Measurements from ENCODE around the gene ATXN7.

The ATXN7 gene

GRCh38 chr3:63955036-63955650 is 91.5 kb downstream of the ATXN7 start:
- no peak for DNase-seq
- in situ Hi-C loops (cut with MboI; ENCODE audit: low pct_unique_long_range_greater_than_20kb, low sequenced_read_pairs), result no loop called here

DNA sequence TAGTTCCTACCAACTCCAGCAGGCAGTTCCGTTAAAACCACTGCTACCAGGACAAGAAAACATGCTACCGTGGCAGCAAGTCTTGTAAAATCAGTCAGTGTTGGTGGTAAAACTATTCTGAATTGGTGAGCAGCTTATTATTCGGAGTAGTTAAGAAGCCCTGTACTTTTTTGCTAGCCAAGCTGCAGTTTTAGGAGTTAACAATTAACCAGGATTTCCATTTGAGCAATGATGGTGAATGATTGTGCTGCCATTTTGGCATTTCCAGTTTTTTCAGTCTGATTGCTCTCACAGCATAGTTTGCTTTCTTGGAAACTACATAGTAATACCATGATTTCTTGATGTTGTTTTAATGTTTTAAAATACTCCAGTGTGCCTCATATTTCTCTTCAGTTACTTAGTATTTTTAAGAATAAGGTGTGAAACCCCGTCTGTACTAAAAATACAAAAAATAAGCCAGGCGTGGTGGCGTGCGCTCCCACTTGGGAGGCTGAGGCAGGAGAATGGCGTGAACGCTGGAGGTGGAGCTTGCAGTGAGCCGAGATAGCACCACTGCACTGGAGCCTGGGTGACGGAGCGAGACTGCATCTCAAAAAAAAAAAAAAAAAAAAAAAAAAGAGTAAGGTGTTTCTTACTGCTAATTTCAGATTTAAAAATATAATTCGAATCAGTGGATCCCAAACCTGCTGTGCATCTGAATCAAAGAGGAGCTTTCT is 92.3 kb downstream of the ATXN7 start:
- no peak for DNase-seq
- in situ Hi-C loops (cut with MboI; ENCODE audit: low pct_unique_long_range_greater_than_20kb, low sequenced_read_pairs), result no loop called here

GRCh38 chr3:63959146-63959545 is 95.5 kb downstream of the ATXN7 start:
- no peak for DNase-seq
- in situ Hi-C loops (cut with MboI; ENCODE audit: low pct_unique_long_range_greater_than_20kb, low sequenced_read_pairs), result no loop called here

- DNase-seq, result peak; percentile 56
- in situ Hi-C loops (cut with MboI; ENCODE audit: low pct_unique_long_range_greater_than_20kb, low sequenced_read_pairs), result no loop called here
Observed at GRCh38 chr3:63960048-63960711, 96.5 kb downstream of the ATXN7 start.

GRCh38 chr3:63961891-63962290 is 98.2 kb downstream of the ATXN7 start:
- in situ Hi-C loops (cut with MboI; ENCODE audit: low pct_unique_long_range_greater_than_20kb, low sequenced_read_pairs), result no loop called here
- DNase-seq, result peak; percentile 67

GRCh38 chr3:63963496-63963895 is 99.8 kb downstream of the ATXN7 start:
- in situ Hi-C loops (cut with MboI; ENCODE audit: low pct_unique_long_range_greater_than_20kb, low sequenced_read_pairs), result no loop called here
- DNase-seq, result no peak

DNA sequence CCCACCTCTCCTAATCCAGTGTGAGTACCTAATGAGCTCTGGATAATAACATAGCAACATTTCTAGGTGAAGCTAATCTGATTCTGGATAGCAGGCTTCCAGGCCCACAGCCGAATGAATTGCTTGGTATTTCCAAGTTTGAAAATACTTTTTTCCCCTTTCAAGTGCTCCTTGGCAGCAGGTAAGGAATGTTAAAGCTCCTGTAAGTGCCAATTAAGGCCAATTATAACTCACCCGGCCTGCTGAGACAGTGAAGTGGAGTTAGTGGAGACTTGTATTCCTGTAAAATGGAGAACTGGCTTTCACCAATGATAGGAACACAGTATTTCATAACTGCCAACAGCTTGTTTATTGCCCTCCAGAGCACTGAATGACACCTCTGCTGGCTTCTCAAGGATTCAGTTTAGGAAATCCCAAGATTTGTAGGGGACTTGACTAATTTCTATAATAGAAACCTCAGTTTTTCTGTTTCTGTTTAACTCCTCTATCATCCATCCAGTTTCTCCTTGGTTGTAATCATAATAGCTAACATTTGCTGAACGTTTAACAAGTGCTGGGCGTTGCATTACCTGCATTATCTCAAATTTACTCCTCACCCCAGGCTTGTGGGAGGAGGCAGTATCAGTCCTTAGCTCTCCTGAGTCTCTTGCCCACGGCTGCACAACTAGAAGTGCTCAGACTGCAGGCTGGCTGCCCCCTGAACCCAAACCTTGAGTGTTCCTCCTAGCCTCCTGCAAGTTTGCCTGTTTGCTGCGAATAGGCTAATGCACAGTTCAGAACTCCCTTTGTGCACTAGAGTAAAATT is 101.2 kb downstream of the ATXN7 start:
- no peak for DNase-seq
- in situ Hi-C loops (cut with MboI; ENCODE audit: low pct_unique_long_range_greater_than_20kb, low sequenced_read_pairs), result no loop called here

DNA sequence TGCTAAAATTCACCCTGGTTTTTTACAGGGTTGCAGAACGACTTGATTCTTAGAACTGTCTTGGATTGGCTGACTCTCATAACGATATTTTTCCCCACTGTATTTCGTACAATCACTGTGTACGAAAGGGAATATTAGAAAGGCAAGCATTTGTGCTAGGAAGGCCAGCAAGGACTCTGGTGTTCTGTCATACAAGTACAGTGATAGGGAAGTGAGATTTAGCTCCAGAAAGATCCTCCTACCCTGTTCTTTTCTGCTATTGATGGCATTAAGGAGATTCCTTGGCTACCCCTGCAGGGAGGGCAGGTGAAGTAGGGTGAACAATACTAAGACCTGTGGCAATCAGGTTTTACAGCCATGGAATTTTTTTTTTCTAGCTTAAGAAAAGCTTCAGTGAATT is 102.3 kb downstream of the ATXN7 start:
- in situ Hi-C loops (cut with MboI; ENCODE audit: low pct_unique_long_range_greater_than_20kb, low sequenced_read_pairs), result no loop called here
- no peak for DNase-seq

DNA sequence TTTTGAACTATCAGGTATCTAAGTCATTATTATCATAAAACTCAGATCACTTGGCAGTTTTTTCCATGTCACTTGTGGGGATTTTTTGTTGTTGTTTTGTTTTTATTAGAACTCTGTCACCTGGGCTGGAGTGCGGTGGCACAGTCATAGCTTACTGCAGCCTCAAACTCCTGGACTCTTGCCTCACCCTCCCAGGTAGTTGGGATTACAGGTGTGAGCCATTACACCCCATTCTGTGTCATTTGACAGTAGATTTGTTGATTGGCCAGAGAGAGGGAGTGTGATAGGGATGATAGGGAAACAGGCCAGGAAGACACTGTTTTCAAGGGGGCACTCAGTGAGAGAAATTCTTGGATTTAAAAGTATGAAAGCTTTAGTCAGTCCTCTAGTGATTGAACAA is 103.2 kb downstream of the ATXN7 start:
- no peak for DNase-seq
- in situ Hi-C loops (cut with MboI; ENCODE audit: low pct_unique_long_range_greater_than_20kb, low sequenced_read_pairs), result no loop called here

DNA sequence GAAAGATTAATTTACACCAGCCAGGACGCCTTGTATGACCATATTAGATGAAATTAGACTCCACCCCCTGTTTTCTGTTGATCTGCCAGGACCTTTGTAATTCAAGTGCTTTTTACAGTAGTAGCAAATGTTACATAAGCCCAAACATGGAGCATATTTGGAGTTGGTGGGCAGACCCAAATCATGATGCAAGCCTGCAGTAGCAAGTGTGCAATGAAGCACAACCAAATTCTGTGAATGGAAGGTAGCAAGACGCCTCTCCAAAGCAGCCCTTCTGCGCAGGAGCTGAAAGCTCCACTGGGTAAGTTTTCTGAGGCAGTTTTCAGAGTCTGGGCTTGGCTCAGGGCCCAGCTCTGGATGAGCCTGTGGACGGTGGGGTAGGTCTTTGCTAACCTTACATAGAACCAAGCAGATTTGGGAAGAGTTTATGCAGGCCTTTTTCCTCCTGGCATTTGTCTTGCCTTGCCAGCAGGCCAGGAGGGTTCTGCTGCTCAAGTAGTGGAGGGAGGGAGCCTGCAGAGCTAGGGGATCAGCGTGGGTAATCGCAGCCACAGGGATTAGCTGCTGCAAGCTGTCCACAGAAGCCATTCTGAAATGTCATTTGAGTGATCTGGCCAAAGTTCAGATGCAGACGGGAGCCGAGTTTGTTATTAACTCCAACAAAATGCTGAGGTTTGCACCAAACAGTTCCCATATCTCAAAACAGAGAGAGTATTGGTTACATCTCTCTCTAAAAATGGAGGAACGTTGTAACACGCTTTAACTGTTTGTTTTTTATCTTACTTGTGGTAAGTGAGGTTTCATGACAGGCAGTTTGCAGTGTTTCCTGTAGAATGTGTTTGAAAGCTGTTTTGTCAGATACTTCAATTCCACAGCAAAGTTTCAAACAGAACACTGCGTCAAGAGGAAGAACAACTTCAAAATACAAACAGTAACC is 104.3 kb downstream of the ATXN7 start:
- DNase-seq, result peak; percentile 75
- in situ Hi-C loops (cut with MboI; ENCODE audit: low pct_unique_long_range_greater_than_20kb, low sequenced_read_pairs), result no loop called here

DNA sequence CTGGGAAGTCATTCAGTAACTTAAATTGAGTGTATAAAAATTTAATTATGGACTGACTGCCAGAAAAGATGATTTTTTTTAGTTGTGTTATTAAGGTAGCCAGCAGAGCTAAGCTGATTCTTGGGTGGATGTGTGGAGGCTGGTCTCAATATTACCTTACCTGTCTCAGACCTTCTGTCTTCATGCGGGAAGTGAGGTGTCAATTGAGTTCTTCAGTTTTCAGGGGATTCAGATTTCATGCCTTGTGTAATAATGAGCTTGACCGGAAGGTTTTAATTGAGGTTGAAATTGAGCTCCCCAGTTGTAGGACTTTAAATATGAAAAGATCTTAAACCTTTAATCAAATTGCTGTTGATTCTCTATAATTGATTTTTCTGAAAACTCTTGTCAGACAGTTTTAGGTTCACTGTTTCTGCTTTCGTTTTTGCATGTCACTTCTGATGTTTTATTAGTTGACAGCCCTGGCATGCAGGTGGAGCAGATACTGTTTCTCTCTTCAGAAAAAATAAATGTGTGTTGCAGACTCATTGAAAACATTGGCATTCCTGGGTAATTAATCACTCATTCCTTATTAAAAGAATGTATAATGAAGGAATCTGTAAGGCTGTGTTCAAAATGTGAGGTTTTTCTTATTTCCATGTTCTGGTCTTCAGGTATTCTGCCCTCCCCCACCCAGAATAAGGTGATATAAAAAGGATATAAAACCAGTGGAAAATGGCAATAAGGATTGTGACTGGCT is 105.1 kb downstream of the ATXN7 start:
- DNase-seq, result no peak
- in situ Hi-C loops (cut with MboI; ENCODE audit: low pct_unique_long_range_greater_than_20kb, low sequenced_read_pairs), result no loop called here

DNA sequence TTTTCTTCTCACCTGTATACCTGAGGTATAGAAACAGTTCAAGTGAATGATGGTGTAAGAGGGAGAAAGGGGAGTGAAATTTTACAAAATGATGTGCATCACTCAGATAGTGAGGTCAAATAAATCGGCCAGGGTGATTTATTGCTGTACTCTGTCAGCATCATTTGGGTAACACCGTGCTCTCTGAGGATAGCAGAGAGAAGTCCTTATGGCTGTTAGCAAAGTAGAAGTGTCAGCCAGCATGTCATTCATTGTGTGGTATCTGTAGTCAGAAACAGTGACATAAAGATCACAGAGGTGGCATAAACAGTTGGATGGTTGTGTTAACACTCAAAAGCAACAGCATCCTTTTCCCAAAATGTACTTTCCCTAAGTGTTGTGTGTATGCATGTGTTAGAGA is 106.2 kb downstream of the ATXN7 start:
- in situ Hi-C loops (cut with MboI; ENCODE audit: low pct_unique_long_range_greater_than_20kb, low sequenced_read_pairs), result no loop called here
- DNase-seq, result no peak

DNA sequence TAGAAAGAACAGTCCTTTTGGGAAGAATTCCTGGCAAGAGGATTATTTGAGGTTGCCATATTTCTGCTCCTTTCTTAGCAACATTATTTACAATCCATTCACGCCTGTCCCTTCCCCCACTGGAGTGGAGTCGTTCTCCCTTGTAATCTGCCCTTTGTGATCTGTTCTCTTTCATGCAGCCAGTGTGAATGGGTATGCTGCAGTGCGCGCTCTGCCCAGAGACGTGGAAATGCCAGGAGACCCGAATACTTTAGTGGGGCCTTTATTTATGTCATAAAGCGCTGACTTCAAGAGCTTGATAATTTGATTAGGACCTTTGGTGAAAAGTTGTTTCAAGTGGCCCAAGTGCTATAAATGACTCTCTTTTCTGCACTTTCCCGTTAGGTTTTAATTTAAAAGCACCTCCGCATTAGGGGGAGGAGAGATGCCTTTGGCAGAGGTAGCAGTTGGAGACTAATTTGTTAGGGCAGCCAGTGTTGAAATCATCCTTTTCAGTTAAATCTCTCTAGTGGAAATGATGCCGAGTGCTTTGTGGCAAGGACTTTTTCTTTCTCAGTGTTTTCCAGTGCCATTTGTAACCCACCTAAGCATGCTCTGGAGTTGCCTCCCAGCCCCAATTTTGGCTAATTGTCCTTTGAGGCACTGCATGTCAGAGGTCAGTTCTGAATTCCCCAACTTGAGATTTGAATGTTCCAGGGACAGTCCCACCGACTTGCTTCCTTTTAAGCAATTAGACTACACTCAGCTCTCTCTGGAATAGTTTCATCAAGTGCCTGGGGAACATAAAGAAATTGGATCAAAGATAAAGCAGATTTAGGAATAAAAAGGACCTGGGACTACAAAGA is 107.2 kb downstream of the ATXN7 start:
- no peak for DNase-seq
- in situ Hi-C loops (cut with MboI; ENCODE audit: low pct_unique_long_range_greater_than_20kb, low sequenced_read_pairs), result no loop called here

GRCh38 chr3:63972196-63972595 is 108.5 kb downstream of the ATXN7 start:
- no peak for DNase-seq
- in situ Hi-C loops (cut with MboI; ENCODE audit: low pct_unique_long_range_greater_than_20kb, low sequenced_read_pairs), result no loop called here

- in situ Hi-C loops (cut with MboI; ENCODE audit: low pct_unique_long_range_greater_than_20kb, low sequenced_read_pairs), result no loop called here
- DNase-seq, result no peak
Observed at GRCh38 chr3:63972987-63973386, 109.3 kb downstream of the ATXN7 start.

DNA sequence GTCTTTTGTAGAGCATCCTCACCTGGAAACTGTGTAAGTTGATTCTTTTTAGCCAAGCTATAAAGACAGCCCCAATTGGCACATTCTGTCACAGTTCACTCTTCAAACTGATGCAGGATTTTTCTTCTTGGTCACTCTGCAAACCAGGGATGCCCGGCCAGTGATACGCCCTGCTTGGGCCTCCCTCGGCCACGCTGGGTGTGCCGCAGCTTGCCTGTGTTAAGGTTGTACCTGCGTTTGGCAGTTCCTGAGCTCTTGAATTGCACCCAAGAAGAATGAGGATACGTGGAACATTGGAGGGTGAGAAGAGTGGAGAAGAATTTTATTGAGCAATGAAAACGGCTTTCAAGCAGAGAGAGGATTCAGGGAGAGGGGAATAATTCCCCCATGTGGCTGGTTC is 109.7 kb downstream of the ATXN7 start:
- in situ Hi-C loops (cut with MboI; ENCODE audit: low pct_unique_long_range_greater_than_20kb, low sequenced_read_pairs), result no loop called here
- DNase-seq, result no peak

DNA sequence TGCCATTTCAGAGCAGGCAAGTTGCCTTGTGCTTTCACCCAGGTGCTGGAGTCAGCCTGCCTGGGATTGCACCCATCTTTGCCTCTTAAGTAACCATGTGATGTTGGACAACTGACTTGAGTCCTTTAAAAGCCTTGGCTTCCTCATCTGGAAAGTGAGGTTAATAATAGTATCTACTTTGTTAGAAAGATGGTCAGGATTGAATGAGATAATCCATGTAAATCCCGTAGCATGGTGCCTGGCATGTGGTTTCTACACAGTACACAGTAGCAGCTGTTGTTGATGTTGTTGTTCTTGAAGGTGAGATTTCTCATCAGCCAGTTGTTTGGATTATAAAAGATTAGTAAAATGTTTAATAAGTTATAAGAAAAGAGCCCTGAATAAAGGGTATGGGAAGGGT is 110.8 kb downstream of the ATXN7 start:
- in situ Hi-C loops (cut with MboI; ENCODE audit: low pct_unique_long_range_greater_than_20kb, low sequenced_read_pairs), result no loop called here
- DNase-seq, result no peak

All from KBM-7 (cell line).